Stimulated activated CD4-positive, alpha-beta T cell treated with anti-CD3 and anti-CD28 coated beads, Interleukin-2, amount 100 ng/mL, for 4 hours (primary cell): Measurements from ENCODE around the gene NRTN.
"Not testable (repeated sequence)": the region's sequence is repeated elsewhere in the genome, so short reads cannot be mapped to it uniquely, and the experiment has no call there.

Source experiments
- DNase-seq: peaks from one replicate; pipeline ENCODE4 v3.0.0-alpha.2; 2020; ENCODE audit warnings: low read depth

The NRTN gene

DNA sequence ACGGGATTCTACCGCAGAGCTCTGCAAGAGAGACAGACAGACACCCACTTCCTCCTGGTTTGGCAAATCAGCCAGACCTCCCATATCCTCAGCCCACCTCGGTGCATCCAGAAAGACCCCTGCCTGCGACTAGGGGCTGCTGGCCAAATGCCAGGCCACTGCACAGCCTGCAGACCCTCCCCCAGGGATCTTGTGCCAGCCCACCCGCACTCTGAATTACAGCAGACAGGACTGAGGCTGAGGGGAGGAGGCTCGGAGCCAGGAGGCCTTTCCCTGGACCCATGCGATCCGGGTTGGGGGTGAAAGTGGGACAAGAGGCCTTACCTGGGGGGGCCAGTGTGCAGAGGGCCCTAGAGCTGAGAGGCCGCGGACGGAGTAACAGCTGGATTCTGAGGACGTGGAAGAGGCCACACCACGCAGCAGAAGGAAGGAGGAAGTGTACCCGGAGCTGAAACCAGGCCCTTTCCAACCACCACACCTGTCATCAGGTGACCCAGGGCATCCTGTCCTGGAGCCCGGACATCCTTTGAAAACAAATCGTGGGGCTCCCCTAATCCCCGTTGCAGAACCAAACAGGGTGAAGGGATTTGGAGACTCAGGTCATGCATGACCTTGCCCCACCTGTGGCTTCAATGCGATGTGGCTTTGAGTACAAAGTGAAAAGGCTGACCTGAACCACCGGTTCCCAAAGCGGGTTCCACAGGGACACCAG is 33.6 kb downstream of the NRTN start:
- DNase-seq: no peak

DNA sequence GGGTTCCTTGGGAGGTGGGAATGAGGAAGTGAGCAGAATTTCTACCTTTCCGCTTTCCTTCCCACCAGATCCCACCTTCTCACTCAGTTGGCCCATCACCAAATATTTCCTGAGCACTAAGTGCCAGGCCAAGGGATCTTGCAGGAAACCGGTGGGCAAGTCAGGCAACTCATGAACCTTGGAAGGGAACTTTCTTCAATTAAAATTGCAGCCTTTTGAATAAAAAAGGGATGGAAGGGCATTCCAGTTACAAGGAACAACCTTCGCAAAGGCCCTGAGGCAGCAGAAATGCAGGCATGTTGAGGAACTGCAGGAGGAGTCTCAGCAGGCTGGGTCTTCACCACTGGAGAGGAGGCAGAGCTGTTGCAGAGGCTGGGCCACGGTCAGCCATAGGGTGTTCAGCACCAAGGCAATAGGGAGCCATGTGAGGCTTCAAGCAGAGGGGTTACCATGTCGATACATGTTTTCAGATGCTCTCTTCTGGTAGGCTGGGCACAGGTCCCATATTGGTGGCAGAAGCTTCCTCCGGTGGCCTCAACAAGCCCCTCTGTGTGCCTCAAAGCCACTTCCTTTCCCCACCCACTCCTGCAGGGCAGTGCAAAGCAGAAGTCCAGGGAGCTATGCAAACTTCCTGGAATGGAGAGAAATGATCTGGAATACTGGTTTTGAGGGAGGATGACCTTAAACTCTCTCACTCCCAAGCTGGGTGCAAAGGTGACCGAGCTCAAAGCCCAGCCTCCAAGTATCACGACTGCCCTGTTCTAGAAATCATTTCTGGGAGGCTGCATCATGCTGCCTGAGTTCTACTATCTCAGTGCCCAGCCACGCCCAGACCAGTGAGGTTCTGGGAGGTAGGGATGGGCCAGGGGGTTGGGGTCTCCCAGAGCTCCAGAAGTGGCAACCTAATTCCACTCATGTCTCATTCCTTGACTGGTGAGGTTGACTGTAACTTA is 34.5 kb downstream of the NRTN start, which contains the start of gene FUT6:
TSS of gene FUT6 (minus strand) at position 638 of the 953 bp plus-strand sequence. CDS start 7,135 bp downstream, outside the sequence.
- no peak for DNase-seq

DNA sequence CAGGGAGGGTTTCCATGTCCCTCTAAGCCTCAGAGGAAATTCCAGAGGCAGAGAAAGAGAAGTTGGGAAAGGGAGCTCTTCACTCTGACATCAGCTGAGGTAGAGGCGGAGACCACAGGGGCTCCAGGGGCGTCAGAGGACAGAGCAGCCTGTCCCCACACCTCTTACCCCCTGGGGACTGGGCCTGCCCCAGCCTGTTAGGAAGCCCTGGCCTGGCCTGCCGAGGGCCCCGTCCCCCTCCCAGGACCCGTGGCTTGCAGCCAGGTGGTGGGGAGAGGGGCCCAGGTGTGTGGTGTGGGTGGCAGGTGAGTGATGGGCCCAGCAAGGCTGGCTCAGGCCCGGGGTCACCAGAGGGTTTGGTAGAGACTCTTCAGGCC is 36.9 kb downstream of the NRTN start:
- DNase-seq: not testable (repeated sequence)

DNA sequence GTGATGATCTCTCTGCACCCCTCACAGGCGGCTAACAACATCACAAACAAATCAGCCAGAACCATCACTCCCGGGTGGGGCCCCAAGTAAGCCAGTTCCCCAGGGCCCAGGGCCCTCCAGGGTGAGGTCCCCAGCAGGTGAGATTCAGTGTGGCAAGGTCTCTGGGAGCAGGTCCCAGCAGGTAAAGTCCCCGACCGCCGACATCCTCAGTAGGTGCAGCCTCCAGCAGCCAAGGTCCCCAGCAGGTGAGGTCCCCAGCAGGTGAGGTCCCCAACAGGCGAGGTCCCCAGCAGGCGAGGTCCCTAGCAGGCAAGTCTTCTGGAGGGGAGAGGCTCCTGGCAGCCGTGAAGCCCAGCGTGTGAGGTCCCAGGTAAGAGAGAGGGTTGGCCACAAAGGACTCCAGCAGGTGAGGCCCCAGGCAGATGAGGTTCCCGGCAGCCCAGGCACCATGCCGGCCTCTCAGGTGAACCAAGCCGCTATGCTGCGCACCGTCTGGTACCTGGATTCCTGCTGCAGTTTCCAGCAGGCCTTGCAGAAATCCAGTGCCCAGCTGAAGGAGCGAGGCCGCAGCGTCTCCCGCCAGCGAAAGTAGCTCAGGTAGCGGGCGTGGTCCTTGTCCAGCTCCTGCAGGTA is 38.5 kb downstream of the NRTN start:
- DNase-seq: no peak

- DNase-seq: no peak
Measured at GRCh38 chr19:5844456-5845433, 39.9 kb downstream of the NRTN start.

- not testable (repeated sequence) for DNase-seq
Measured at GRCh38 chr19:5847846-5848245, 43.0 kb downstream of the NRTN start.

DNA sequence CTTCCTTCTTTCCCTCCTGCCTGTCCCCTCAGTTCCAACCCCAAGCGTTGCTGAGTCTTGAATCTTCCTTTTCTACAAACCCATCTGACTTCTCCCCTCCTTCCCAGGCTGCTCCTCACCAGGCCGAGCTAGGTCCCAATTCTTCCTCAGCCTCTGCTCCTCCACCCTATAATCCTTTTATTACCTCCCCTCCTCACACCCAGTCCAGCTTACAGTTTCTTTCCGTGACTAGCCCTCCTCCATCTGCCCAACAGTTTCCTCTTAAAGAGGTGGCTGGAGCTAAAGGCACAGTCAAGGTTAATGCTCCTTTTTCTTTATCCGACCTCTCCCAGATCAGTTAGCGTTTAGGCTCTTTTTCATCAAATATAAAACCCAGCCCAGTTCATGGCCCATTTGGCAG is 43.8 kb downstream of the NRTN start:
- not testable (repeated sequence) for DNase-seq

- no peak for DNase-seq
Measured at GRCh38 chr19:5850189-5850588, 45.3 kb downstream of the NRTN start.

DNA sequence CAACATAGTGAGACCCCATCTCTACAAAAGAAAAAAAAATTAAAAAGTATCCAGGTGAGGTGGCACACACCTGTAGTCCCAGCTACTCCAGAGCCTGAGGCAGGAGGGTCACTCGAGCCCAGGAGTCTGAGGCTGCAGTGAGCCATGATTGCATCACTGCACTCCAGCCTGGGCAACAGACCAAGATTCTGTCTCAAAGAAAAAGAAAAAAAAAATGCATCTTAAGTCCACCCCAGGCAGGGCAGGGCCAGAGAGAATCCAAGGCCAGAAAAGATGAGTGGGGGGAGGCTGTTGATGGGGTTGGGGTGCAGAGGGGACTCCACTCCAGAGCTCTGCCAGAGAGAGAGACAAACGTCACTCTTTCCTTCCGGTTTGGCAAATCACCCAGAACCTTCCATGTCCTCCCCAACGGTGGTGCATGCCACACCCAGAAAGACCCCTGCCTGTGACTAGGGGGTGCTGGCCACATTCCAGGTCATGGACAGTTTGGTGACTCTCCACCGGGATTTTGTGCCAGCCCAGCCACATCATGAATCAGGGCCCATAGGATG is 46.0 kb downstream of the NRTN start:
- no peak for DNase-seq

DNA sequence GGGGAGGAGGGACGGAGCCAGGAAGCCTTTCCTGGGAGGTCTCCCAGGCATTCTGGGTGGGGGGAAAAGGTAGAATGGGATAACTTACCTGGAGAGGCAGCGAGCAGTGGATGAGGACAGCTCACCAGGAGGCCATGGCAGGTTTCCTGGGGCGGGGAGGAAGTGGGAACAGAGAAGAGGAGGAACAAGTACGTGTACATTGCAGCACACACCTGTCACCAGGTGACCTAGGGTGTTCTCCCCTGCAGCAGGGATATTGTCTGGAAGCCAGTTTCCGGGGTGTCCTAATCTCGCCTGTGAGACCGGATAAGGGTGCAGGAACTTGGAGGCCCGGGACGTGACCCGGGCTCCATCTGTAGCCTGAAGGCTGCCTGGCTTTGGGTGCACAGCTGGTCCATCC is 46.4 kb downstream of the NRTN start, which contains the start of gene FUT3:
TSS of gene FUT3 (minus strand) at position 148 of the 400 bp plus-strand sequence.
- no peak for DNase-seq

- not testable (repeated sequence) for DNase-seq
Measured at GRCh38 chr19:5854121-5854520, 49.3 kb downstream of the NRTN start.

DNA sequence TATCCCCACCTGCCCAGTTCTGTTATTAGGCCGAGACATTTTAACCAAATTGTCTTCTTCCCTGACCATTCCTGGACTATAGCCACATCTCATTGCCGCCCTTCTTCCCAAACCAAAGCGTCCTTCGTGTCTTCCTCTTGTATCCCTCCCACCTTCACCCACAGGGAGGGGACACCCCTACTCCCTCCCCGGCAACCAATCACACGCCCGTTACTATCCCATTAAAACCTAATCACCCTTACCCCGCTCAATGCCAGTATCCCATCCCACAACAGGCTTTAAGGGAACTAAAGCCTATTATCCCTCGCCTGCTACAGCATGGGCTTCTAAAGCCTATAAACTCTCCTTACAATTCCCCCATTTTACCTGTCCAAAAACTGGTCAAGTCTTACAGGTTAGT is 50.3 kb downstream of the NRTN start:
- not testable (repeated sequence) for DNase-seq

DNA sequence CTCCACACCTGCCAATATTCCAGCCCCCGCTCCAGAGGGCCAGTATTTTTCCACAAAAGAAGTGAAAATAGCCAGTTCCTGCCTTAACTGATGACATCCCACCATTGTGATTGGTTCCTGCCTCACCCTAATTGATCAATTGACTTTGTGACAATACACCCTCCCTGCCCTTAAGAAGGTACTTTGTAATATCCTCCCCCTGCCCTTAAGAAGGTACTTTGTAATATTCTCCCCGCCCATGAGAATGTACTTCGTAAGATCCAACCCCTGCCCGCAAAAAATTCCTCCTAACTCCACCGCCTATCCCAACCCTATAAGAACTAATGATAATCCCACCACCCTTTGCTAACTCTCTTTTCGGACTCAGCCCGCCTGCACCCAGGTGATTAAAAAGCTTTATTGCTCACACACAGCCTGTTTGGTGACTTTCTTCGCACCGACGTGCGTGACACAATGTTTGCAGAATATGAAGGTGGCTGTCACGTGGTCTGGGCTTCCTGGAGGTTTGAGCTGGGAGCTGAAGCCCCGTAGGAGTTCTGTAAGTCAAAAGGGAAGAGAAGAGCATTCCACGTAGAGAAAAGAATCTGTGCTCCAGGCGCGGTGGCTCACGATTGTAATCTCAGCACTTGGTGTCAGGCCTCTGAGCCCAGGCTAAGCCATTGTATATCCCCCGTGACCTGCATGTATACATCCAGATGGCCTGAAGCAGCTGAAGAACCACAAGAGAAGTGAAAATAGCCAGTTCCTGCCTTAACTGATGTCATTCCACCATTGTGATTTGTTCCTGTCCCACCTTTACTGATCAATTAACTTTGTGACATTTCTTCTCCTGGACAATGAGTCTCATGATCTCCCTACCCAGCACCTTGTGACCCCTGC is 52.6 kb downstream of the NRTN start:
- DNase-seq: no peak

- DNase-seq: no peak
Measured at GRCh38 chr19:5863030-5863665, 58.3 kb downstream of the NRTN start.

DNA sequence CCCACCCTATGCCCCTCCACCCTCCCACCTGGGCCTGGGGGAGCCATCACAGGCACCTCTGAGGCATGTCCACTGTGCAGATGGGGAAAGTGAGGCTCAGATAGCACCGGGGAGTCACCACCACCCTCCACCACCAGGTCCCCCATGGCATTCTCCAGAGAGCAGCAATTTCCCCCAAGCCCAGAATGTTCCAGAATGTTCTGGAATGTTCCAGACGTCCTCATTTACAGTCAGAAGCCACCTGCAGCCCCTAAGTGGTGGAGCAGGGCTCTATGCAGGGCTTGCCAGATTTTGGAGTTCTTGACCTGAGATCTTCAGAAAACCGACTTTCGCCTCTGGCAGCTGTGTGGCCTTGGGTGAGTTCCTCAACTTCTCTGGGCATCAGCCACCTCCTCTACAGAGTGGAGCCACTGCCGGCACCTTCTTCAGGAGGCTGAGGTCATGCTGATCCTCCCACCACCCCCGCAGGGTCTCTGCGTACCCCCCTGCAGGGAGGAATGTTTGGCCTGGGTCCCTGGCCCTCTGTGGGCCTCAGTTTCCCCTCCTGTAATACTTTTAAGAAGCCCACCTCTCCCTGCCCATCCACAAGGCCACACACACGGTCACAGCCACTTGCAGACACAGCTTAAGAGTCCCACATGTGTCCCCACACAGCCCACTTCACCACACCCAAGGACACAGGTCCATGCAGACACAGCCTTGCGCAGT is 59.3 kb downstream of the NRTN start:
- DNase-seq: no peak

DNA sequence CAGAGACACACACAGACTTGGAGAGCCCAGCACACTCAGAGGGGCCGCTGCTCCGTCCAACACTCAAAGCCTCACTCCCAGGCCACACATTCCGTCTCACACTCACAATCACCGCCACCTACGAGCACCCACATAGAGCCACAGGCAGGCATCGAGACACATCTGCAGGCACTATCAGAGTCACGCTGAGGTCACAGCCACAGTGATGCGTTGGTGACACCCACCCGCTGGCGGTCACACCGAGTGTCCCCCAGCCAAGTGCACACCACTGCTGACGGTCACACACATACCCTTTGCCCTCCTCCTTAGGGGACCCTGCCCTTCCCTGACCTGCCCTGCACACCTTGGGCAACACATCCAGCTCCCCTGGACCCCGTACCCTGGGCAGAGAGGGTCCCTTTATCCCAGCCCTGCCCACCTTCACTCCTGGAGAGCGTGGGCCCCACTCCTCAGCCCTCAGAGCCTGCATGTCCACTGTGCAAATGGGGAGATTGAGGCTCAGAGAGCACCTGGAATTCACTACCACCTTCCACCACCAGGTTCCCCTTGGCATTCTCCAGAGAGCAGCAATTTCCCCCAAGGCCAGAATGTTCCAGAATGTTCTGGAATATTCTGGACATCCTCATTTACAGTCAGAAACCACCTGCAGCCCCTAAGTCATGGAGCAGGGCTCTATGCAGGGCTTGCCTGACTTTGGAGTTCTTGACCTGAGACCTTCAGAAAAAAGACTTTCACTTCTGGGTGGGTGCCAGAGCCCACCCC is 60.0 kb downstream of the NRTN start:
- DNase-seq: no peak

DNA sequence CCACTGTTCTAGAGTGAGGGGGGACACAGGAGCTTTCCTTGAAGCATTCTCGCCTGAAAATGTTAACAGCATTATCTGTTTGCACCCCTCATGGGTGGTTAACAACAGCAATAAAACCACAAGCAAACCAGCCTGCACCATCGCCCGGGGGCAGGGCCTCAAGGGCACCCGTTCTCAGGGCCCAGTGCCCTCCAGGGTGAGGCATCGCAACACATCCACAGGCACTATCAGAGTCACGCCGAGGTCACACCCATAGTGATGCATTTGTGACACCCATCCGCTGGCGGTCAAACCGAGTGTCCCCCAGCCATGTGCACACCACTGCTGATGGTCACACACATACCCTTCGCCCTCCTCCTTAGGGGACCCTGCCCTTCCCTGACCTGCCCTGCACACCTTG is 60.9 kb downstream of the NRTN start:
- DNase-seq: no peak
